Epithelial cell of esophagus (primary cell): ENCODE data around the gene PNMA8C.
"Not testable (repeated sequence)": the region's sequence is repeated elsewhere in the genome, so short reads cannot be mapped to it uniquely, and the experiment has no call there.

Source experiments
- DNase-seq: peaks from one replicate; pipeline ENCODE4 v3.0.0; 2010; ENCODE audit warnings: low read depth
- H3K4me3 ChIP-seq: 2 replicates; pipeline ENCODE4 v1.5.1; 2011; ENCODE audit warnings: mild to moderate bottlenecking, low read length, control low read depth
- TF ChIP-seq, protein P1 (sequence below): IDR thresholded peaks from 2 replicates; pipeline ENCODE4 v1.5.1; 2011; ENCODE audit warnings: low read depth, mild to moderate bottlenecking, low read length, control low read depth, inconsistent platforms; ENCODE audit not compliant: insufficient read depth; ENCODE audit errors: missing control alignments

The PNMA8C gene

DNA sequence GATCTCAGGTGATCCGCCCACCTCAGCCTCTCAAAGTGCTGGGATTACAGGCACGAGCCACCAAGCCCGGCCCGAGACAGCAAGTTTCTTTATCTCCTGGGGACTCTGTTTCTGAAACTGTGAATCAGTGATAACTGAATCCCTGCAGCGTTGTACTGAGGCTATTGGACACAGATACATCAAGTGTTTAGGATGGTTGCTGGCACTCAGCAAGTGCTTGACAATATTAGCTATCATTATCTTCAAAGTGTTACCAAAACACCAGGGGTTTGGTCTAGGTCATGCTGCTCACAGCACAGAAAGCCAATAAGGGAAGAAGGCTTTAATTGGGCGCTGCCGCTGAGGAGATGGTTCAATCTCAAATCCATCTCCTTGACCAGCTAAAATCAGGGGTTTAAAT lies 20.5 kb upstream of the PNMA8C start:
- no peak for DNase-seq
- no peak overlapping the region for H3K4me3 ChIP-seq
- TF ChIP-seq, protein P1, sequence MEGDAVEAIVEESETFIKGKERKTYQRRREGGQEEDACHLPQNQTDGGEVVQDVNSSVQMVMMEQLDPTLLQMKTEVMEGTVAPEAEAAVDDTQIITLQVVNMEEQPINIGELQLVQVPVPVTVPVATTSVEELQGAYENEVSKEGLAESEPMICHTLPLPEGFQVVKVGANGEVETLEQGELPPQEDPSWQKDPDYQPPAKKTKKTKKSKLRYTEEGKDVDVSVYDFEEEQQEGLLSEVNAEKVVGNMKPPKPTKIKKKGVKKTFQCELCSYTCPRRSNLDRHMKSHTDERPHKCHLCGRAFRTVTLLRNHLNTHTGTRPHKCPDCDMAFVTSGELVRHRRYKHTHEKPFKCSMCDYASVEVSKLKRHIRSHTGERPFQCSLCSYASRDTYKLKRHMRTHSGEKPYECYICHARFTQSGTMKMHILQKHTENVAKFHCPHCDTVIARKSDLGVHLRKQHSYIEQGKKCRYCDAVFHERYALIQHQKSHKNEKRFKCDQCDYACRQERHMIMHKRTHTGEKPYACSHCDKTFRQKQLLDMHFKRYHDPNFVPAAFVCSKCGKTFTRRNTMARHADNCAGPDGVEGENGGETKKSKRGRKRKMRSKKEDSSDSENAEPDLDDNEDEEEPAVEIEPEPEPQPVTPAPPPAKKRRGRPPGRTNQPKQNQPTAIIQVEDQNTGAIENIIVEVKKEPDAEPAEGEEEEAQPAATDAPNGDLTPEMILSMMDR, result no peak

- TF ChIP-seq, protein P1, result no peak
- no peak overlapping the region for H3K4me3 ChIP-seq
- no peak for DNase-seq
Measured at GRCh38 chr19:46448601-46449000, 19.9 kb upstream of the PNMA8C start.

- TF ChIP-seq, protein P1, result no peak
- no peak for DNase-seq
- H3K4me3 ChIP-seq, result no peak overlapping the region
Measured at GRCh38 chr19:46447824-46448223, 19.1 kb upstream of the PNMA8C start.

DNA sequence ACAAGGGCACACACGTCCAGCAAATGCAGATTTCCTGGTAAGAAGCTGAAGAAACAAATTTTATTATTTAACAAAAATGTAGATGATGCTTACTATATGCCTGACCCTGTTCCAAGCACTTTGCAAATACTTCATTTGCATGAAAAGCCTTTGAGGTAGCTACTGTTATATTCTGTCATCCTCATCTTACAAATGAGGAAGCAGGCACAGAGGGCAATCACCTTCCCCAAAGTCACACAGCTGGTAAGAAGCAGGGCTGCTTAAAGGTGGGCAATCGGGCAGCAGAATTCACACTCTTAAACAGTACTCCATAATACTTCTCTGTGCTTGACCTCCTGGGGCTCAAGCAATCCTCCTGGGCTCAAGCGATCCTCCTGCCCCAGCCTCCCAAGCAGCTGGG lies 18.3 kb upstream of the PNMA8C start:
- DNase-seq, result no peak
- TF ChIP-seq, protein P1, result no peak
- H3K4me3 ChIP-seq, result no peak overlapping the region

- no peak overlapping the region for H3K4me3 ChIP-seq
- no peak for DNase-seq
- TF ChIP-seq, protein P1, result no peak
Measured at GRCh38 chr19:46446021-46446420, 17.3 kb upstream of the PNMA8C start.

DNA sequence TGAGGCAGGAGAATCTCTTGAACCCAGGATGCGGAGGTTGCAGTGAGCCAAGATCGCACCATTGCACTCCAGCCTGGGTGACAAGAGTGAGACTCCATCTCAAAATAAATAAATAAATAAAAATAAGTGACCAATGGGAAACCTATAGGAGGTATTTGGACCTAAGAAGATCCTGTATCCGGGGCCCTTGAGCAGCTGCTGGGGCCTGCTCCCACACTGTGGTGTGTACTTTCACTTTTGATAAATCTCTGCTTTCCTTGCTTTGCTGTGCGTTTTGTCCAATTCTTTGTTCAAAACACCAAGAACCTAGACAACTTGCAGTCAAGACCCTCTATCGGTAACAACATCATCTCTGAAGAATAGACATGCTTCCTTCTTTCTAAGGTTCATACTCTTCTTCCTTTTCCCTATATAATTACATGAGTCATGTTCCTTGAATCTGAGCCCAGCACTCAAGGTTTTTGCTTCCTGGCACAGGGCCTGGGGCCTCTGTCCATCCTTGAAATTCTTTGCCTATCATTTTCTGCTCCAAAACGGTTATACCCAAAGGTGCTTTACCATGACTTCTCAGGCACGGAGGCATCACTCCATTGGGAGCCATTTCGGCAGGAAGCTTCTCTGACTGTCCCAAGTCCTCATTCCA lies 14.2 kb upstream of the PNMA8C start:
- TF ChIP-seq, protein P1, result no peak
- no peak overlapping the region for H3K4me3 ChIP-seq
- DNase-seq, result peak; percentile 70

GRCh38 chr19:46441866-46442265 lies 13.1 kb upstream of the PNMA8C start:
- TF ChIP-seq, protein P1, result no peak
- H3K4me3 ChIP-seq, result no peak overlapping the region
- DNase-seq, result no peak

DNA sequence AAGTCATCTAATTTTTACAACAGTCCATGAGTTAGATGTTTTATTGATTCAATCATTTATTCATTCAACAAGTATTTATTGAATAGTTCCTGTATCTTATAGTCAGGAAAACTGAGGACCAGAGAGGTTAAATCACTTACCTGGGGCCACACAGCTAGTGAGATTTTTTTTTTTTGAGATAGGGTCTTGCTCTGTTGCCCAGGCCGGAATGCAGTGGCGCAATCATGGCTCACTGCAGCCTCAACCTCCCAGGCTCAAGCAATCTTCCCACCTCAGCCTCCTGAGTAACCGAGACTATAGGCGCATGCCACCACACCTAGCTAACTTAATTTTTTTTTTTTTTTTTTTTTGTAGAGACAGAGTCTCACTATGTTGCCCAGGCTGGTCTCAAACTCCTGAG lies 7.0 kb upstream of the PNMA8C start:
- not testable (repeated sequence) for DNase-seq, H3K4me3 ChIP-seq
